AML-193 (cell line): ENCODE data around the gene TTYH3.

ENCODE experiments used
- DNase-seq, 2 experiments: peaks; one replicate each; lab custom pipeline; 2025; lab: John Stamatoyannopoulos, UW

Gene TTYH3

DNA sequence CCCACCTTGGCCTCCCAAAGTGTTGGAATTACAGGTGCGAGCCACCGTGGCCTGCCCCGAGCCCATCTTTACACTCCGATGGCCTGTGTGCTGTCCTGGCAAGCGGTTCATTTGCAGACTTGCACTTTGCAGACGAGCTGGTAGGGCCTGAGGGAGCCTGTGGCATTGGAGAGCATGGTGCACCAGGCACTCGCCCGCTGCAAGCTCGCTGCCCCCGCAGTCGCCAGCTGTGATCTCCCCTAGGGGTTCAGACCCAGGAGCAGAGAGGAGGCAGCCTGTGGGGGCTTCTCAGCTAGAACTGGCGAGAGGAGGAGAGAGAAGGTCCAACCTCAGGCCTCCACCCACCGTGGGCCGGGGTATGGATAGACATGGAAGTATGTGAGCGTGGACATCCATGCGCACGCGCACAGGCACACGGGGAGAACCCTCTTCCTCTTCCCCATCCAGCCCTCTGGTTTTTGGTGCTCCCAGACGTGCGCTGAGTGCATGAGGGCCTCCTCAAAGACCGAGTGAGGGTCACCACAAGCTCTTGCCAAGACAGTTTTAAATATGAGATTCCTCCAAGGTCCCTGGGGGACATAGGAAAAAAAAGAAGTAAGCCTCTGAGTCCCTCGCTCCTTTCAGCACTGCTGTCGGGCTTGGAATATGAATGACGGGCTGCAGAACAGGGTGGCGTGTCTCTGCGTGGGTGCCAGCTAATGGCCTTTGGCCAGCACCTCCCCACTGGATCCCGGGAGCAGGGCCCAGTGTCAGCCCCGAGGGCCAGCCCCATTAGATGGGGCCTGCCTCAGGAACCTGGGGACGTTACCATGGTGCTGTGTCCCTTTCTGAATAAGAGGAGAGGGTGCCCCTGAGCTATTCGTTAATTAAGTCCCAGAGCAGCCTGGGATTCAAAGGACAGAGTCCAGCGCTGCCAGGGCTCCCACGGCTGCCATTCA is 15.1 kb upstream of the TTYH3 start:
- DNase-seq, result no peak

DNA sequence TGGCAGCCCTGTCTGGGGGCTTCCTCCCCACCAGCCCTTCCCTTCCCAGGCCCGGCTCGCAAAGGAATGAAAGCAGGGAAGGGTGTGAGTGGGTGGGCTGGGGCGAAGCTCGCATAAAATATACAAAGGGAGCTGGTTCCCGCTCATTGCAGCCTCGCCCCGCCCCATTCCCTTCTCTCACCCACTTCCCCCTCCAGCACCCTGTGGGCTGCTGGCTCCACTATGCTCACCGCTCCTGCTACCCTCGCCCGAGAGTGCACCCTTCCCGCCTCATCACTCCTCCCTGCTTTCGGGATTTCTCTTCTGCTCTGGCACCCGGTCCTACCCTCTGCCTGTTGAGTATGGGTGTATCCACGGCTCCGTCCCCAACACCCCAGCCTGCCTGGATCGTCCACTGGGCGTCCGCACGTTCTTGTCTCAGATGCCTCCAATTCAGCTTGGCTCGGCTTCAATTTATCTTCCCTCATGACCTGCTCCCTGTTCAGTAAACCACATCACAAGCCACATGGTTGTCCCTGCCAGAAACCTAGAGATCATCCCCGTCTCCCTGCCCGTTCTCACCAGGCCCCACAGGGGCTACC is 14.4 kb upstream of the TTYH3 start:
- no peak for DNase-seq

DNA sequence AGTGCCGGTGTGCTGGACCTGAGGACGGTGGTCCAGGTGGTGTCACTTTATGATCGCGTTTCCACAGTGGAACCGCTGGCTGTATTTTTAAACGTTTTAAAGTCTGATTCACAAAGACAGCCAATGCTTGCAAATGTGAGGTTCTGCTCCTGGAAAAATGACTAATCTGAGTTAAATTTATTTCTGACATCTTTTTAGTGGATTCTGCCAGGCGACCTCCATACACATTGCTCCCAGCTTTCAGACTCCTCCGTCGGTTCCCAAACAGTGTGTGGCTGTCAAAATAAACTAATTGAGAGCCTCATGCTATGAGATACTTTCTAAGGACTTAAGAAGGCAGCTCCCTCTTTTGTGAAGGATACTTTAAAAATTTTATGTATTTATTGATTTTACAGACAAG is 12.7 kb upstream of the TTYH3 start:
- DNase-seq, result no peak

DNA sequence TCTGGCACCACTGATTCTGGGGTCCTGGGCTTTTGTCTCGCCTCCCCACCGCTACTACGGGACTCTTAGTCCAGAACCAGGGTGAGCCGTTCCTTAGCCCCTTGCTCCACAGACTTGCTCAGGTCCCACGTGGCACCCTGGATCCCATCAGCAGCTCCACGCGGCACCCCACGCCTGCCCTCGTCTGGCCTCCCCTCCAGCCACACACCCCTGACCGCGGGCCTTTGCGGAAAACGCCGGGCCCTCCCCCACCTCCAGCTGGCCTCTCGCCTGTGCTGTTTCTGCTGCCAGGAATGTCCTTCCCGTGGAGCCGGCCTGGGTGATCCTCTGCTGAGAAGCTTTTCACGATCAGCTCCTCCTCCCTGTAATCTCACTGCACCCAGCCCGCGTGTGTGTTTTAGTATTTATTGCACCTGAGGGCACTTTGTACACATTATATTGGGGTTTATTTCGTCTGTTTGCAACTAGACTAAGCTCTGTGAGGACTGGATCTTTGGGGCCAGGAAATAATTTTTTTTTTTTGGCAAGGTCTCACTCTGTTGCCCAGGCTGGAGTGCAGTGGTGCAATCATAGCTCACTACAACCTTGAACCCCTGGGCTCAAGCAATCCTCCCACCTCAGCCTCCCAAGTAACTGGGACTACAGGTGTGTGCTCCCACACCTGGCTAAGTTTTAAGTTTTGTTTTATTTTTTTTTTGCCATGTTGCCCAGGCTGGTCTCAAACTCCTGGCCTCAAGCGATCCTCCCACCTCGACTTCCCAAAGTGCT is 10.5 kb upstream of the TTYH3 start:
- DNase-seq, result no peak

DNA sequence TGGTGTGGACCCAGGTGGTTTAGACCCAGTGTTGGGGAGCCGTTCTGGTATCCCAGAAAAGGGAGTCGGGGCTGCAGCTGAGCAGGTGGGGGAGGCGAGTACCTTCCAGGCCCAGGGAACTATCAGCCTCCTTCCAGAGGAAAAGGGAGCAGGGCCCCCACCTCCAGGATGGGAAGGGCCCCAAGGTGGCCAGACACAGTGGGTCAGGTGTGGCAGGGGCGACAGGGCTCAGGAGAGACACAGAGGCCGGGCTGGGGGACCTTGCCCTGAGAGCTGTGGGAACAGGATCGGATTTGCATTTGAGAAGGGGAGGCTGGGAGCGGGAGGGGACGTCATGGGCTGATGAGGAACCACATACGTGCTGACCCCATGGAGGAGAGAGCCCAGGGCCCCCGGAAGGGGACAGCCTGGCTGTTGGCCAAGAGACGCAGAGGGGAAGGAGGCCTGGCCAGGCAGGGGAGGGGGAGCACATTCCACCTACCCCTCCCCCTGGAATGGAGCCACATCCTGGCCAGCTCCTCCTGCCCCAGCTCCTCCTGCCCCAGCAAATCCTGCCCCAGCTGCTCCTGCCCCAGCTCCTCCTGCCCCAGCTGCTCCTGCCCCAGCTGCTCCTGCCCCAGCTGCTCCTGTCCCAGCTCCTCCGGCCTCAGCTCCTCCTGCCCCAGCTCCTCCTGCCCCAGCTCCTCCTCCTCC is 9.7 kb upstream of the TTYH3 start:
- no peak for DNase-seq

DNA sequence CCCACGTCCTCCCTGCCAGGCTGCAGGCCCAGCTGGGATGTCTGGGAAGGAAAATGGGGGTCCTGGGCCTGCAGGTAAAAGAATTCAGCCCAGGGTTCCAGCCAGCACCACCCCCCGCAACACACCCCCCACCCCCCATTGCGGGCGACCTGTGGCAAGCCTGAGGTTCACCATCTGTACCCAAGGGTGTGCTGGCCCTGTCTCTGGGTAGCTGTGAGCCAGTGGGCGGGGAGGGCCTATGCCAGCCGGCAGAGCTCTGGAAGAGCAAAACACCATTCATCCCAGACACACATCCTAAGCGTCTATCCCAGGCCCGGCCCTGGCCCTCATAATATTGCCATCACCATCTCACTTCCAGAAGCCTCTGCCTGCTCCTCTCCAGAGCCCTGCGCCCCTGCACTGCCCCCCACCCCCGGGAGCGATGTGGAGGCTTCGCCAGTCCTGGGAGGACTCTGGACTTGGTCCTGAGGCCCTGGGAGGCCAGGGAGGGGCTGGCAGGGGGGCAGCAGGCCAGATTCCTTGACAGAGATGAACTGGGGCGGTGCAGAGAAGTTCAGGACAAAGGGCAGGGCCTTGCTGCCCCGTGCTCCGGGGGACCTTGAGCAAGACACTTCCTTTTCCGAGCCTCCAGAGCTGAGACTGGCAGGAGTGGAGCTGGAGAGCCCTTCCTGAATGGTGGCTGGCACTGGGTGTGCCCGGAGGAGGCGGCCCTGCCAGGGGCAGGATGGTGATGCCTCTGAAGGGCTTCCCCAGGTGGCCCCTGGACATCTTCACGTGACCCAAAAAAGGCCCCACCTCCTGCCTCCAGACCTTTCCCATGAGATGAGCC is 8.7 kb upstream of the TTYH3 start:
- no peak for DNase-seq

DNA sequence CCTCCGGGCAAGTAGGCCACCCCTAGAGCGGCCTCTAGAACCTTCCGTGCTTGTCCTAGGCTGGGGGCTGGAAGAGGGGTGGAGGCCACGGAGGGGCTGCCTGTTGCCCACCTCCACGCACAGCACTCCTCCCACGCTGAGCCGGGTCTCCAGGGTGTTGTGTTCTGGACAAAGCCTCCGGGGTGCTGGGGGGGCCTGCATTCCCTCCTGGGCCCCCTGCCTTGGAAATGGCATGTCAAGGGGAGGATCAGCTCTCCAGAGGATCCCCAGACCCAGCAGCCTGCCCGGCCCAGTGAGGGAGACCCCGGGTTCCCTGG is 8.1 kb upstream of the TTYH3 start:
- no peak for DNase-seq

DNA sequence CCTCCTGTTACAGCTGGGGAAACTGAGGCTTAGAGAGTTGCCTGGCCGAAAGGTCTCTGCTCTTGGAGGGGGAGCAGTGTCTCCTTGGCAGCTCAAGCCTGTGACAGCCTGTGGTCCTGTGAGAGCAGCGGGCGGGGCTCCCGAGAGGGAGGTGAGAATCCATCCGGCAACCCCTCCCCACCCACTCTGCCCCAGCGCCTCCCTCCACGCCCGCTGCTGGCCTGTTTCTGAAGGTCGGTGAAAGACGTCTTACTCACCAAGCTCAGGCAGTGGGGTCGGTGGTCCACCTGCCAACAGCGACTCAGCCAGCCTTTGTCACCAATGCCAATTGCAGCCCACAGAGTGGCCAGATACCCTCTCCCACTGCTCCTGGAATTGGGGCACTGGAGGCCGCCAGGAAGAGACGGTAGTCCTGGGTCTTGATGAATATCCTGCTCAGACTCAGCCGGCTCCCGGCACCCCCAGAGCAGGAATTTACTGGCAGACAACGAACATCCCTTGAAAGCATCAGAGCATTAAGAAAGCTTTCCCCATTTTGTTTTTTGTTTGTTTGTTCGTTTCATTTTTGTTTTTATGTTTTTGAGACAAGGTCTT is 7.4 kb upstream of the TTYH3 start:
- no peak for DNase-seq

DNA sequence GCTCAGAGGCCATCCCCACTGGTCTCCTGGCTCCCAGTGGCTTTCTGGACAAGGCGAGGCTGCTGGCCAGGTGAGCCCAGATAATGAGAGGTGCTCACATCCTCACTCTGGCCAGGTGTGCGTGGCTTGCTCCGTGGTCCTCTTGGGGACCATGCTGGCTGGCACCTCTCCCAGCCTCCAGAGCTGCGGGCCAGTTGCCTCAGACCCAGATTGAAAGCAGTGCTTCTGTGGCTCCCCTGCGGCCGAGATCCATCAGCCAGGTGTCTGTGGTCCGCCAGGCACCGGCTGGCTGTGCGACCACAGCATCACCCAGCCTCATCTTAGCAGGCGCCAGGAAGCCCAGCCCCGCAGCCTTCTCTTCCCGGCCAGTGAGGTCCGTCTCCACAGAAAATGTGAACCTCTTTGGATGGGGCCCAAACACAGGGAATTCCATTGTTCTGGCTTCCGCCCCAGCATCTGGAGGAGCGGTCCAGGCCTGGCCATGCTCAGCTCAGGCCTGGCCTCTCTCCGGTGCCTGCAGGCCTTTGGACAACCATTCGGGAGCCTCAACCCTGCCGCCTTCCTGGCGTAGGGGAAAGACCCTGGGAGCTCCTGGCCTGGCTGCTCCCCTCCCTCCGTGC is 5.2 kb upstream of the TTYH3 start:
- no peak for DNase-seq

DNA sequence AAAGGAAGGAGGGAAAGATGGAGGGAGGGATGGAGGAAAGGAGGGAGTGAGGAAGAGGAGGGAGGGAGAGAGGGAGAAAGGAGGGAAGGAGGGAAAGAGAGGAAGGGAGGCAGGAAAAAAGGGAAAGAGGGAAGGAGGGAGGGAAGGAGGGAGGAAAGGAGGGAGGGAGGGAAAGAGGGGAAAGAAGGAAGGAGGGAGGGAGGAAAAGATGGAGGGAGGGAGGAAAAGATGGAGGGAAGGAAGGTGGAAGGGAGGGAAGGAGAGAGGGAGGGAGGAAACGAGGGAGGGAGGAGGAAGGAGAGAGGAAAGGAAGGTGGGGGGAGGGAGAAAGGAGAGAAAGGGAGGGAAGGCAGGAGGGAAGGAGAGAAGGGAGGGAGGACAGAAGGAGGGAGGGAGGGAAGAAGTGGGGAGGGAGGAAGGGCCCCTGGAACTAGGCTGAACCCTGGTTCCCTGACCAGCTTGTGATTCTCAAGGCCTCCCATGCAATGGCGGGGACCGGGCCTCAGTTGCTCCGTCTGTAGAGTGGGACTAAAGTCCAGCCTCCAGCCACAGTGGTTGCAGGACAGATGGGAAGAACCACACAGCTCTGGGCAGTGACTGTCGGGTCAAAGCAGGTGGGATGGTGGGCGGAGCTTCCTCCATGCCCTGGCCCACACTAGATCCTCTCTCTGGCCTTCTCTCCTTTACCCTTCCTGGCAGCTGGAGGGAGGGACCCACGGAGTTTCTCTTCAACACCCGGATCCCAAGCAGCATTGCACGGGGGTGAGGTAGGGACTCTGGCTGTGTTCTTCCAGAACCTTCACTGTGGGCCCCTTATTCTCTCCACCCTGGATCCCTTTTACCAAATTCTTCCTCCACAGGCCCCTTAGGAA is 4.3 kb upstream of the TTYH3 start:
- no peak for DNase-seq

DNA sequence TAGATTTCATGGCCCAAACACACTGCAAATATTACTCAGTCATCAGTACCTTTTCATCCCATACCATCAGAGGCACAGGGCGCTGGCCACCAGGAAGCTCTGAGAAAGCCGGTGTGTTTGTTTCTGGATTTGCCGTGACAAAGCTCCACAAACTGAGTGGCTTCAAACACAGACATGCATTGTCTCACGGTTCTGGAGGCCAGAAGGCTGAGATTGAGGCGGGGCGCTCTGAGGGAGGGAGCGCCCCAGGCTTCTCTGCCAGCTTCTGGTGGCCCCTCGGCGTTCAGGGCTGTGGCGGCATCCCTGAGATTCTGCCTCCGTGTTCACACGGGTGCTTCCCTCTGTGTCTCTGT is 3.7 kb upstream of the TTYH3 start:
- DNase-seq, result no peak

DNA sequence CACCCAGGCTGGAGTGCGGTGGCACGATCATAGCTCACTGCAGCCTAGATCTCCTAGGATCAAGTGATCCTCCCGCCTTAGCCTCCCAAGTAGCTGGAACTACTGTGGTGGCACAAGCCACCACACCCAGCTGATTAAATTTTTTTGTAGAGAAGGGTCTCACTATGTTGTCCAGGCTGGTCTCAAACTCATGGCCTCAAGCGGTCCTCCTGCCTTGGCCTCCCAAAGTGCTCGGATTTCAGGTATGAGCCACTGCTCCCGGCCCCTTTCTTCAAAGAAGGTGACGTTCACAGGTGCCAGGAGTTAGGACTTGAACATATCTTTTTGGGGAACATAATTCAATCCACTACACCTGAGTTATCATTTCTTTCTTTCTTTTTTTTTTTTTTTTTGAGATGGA is 2.9 kb upstream of the TTYH3 start:
- no peak for DNase-seq

DNA sequence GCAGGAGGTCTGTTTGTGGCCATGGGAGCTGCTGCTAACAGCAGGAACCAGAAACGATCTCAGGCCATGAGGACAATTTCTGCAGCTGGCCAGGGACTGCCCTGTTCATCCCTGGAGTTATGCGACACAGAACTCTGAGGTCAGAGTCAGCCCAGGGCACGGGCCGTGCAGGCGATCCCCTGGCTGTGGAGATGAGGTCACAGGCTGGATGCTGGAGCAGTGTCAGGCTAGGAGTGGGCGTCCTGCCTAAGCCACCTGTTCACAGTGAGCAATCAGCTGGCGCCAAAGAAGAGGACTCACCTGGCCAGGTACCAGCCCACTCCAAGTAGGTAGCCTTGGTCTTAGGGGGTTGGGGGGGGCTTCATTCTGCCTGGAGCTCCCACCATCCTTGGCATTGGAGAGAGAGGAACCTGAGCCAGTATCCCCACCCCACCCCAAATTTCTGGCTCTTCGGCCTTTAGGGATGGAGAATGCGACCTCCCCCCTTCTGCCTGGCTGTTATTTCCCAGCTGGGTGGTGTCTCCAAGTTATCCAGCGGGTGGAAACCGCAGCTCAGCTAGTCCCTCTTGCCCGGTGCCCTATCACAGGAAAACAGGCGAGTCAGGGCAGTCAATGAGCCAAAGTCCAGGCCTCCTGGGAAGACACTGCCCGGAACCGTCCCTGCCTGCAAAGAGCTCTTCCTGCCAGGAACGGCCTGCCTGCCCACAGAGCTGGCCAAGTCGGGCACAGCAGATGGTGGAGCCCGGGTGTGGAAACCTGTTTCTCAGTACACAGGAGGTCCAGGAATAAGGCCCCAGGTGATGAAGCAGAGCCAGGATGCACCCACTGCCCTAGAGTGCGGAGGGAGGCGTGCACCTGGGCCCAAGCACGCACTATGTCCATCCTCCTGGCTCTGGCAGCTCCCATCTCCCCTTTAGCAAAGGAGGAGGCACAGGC is 1.8 kb upstream of the TTYH3 start:
- DNase-seq, result no peak

DNA sequence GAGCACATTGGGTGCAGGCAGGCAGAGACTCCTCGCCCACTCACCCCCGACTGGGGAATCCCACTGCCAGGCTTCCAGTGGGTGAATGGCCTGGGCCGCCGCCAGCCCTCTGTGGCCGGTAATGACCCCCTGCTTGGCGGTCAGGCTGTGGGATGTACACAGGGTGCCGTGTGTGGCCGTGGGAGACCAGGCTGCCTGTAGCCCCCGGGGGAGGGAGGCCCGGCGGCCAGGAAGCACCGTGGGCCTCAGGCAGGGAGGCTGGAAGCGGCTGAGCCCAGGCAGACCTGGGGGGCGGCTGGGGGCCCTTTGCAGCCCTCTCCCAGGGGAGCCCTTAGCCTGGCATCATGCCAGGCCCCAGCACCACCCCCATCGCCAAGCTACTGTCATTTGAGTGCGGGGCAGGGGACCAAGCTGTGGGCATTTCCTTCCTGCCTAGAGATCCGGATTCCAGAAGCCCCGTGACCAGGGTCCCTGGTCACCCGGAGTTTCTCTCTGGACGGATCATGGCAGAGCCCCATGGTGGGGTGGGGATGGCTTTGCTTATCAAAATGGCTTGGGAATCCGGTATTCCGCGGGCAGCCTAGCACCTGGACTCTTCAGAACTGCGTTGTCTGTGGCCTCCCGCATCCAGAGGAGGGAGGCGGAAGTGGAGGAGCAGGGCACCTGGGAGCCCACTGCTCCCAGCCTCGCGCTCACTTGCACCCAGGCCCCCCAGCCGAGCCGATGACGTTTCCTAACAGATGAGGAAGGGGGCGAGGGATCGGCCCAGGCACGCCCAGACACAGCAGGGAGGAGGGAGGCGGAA is 1.1 kb downstream of the TTYH3 start:
- DNase-seq, result peak in 1 of 2 experiments; percentile 38

DNA sequence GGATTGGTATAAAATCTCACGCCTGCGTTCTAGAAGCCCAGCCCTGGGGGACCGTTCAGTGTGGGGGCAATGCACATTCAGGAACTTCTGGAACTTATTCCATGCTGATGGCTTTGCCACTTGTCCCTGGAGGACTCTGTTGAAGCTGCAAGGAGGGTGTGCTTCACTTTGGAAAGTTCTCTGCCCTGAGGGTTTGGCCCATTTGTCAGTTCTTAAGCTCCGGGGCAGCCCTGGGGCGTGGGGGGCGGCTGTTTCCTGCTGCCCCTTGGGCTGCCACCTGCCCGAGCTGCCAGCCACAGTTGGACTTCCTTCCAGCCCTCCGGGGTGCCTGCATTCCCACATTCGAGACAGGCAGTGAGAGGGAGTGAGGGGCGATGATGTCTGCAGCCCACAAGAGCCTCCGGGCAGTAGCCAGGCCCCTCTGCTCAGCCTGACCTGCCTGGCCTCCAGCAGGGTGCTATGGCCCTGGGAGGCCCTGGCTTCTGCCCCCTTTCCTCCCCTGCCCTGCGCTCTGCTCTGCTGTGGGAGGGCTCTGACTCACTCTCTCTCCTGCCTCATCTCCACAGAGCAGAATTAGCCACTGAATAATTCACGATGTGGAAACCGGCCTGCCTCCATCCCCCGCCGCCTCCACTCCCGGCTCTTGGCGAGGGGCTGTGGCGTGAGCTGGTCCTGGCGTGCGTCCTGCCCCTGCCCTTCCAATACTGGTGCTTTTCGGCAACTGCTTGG is 1.9 kb downstream of the TTYH3 start:
- peak; percentile 57 to 62 for DNase-seq

DNA sequence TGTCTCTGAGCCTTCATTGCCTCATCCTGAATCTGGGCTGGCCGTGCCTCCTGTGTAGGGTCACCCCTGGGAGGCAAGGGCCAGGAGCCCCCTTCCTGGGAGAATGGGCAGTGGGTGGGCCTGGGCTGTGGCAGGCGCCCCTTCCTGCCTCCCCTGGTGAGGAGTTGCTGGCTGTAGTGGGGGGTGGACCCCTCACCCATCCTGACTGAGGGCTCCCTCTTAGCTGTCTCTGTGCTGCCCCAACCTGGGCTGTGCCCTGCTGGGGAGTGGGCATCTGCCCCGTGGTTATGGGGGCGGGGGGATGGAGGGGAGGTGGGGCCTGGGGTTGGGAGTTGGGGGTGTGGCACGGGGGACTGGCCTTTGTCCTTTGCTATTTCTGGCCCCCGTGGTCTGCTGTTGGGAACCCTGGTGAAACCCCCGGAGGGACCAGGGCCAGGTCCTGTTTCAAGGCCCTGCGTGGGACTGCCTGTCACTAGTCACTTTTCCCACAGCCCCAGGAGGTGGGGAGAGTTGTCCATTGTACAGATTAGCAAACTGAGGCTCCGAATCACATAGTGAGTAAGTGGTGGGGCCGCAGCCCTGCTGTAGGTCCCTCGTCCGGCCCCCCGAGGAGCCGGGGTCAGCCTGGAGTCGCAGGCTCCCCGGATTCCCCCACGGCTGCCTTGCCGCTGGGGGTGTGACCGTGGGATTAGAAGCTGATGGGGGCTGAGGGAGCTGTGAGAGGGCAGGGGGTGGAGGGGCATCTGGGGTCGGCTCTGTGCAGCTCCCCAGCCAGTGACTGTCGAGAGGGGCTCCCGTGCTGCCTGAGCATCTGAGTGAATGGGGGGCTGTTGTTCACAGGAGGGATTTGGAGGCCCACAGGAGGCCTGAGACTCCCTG is 2.7 kb downstream of the TTYH3 start:
- no peak for DNase-seq
